ENCODE results near the gene LIX1L. TPM values are rescaled to one million over a fixed set of nuclear protein-coding genes. Genes with fewer than 3 reads are reported as not detected.
A peak's percentile ranks its signal among the peaks of the same experiment; 100 is the strongest.

Gene LIX1L
- total and polyA plus RNA-seq, 2 donors (not counting 3 experiments of a cell fraction or from before 2014, with no cell fraction given): 54.9 to 56.4 TPM

DNA sequence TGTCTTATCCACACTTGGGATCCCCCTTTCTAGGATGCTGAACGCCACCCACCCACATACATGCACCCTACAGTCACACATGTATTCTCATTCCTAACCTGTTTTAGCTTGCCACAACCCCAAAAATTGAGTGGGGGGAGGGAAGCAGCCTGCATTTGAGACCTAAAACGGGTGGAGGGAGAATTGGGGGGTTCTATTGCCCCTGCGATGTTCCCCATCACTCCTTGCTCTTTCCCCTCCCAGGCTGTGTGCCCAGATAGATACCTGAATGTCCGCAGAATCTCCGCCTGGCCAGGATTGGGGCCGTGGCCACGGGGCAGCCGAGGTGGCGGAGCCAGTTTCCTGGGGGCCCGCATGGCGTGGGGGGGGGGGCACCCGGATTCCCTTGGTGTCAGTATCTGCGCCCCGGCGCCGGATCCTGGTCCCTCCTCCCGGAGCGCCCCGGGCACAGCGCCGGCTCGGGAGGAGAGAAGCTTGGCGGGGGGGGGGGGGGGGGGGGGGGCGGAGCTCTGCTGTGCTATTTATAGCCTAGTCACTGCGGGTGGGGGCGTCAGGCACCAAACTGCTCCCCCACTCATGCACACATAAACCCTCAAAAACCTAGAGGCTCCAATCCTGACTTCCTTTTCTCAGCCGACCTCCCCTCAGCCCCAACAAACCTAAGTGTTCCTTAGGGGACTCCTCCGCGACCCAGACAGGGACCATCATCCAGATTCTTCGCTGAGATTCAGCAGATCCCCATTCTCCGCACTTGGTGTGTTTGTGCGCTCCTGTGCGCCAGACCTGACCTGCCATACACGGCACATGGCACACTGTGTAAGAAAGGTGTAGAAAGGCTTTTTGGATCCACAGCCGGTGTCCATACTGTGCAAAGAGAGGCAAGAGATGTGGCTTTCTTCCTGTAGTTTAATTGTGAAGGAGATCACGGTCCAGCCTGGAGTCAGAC is 4.6 kb upstream of the LIX1L start:
- Histone ChIP-seq H3K27ac (ENCODE audit: insufficient read depth, low read depth, low read length) (no peak overlapping the region), H3K4me1 (ENCODE audit: control insufficient read depth, extremely low read depth, insufficient read depth, low read length) (peaks cover 39% of the 10 kb centered on the region), H3K4me2 (ENCODE audit: insufficient read depth, low read length) (peak overlapping the region; percentile 86), H2AFZ (ENCODE audit: low read depth, low read length) (peak overlapping the region; percentile 95), H3K9me1 (replicated peaks; ENCODE audit: control insufficient read depth, extremely low read depth, insufficient read depth, low read length) (no peaks in the 10 kb centered on the region), H3K9me3 (replicated peaks; ENCODE audit: control insufficient read depth, insufficient read depth, low read length) (no peaks in the 10 kb centered on the region), H3K4me3 (replicated peaks in 1 of 3; ENCODE audit: insufficient read depth in 1 of 3, low read depth in 1 of 3, low read length in 3 of 3) (peak overlapping the region; percentile 19 to 73 (median 32)), H4K20me1 (replicated peaks; ENCODE audit: control insufficient read depth, extremely low read depth, insufficient read depth, low read length) (no peaks in the 10 kb centered on the region), H3K27me3 (ENCODE audit: control insufficient read depth in 2 of 2, insufficient read depth in 2 of 2, low read length in 2 of 2) (no peaks in the 10 kb centered on the region), H3K79me2 (ENCODE audit: control insufficient read depth, insufficient read depth, low read length) (no peaks in the 10 kb centered on the region), H3K36me3 (ENCODE audit: control insufficient read depth in 2 of 2, extremely low read depth in 1 of 2, insufficient read depth in 2 of 2, low read length in 2 of 2) (no peaks in the 10 kb centered on the region), H3K9ac (replicated peaks; ENCODE audit: extremely low read depth, insufficient read depth, low read length) (no peak overlapping the region)
- dilution Hi-C loops (cut with MboI; ENCODE audit: extremely low pct_ligation_motif_present, low sequenced_read_pairs) (no loop called here), intact Hi-C loops (cut with micrococcal nuclease) (no loop called here)
- POLR2A ChIA-PET: interaction anchor here (0.6 to 1.6 kb wide), 3 partner anchors 10 to 35 kb away, joined by 3 to 4 read pairs (median 3); partner anchors contain the start of gene RBM8A
- CTCF ChIA-PET: interaction anchor here (0.7 to 2.5 kb wide), 6 partner anchors 15 to 70 kb away, joined by 3 to 23 read pairs (median 9); partner anchors contain the start of gene RBM8A
- no peak for DNase-seq (ENCODE audit: low read depth, low spot score)
- BruUV-seq (replicated peaks): no TSS peak
- TF ChIP-seq JUN (IDR thresholded peaks at IDR 0.05; ENCODE audit: borderline replicate concordance, insufficient read depth, insufficient read length, low read depth) (no peak), GATA2 (IDR thresholded peaks at IDR 0.05; ENCODE audit: insufficient read depth, insufficient read length, low read depth, low read length) (no peak), POLR2A (IDR thresholded peaks at IDR 0.05; ENCODE audit: low read depth, low read length) (no peak), EZH2 (IDR thresholded peaks at IDR 0.05; ENCODE audit: borderline replicate concordance, low read depth, low read length, severe bottlenecking) (no peak), FOS (IDR thresholded peaks at IDR 0.05; ENCODE audit: borderline replicate concordance, insufficient read depth, low read length) (no peak), POLR2AphosphoS5 (IDR thresholded peaks at IDR 0.05; ENCODE audit: insufficient read depth, low read depth, low read length) (no peak)
- TF ChIP-seq, protein P1, sequence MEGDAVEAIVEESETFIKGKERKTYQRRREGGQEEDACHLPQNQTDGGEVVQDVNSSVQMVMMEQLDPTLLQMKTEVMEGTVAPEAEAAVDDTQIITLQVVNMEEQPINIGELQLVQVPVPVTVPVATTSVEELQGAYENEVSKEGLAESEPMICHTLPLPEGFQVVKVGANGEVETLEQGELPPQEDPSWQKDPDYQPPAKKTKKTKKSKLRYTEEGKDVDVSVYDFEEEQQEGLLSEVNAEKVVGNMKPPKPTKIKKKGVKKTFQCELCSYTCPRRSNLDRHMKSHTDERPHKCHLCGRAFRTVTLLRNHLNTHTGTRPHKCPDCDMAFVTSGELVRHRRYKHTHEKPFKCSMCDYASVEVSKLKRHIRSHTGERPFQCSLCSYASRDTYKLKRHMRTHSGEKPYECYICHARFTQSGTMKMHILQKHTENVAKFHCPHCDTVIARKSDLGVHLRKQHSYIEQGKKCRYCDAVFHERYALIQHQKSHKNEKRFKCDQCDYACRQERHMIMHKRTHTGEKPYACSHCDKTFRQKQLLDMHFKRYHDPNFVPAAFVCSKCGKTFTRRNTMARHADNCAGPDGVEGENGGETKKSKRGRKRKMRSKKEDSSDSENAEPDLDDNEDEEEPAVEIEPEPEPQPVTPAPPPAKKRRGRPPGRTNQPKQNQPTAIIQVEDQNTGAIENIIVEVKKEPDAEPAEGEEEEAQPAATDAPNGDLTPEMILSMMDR (IDR thresholded peaks at IDR 0.05; ENCODE audit: extremely low read depth in 1 of 2, insufficient read depth in 1 of 2, low read depth in 1 of 2, low read length in 2 of 2): no peak
- TF ChIP-seq, protein P2, sequence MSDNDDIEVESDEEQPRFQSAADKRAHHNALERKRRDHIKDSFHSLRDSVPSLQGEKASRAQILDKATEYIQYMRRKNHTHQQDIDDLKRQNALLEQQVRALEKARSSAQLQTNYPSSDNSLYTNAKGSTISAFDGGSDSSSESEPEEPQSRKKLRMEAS (IDR thresholded peaks at IDR 0.05; ENCODE audit: insufficient read depth, insufficient read length): no peak
- FAIRE-seq: no peak
